NCI-H526 (cell line): ENCODE results near the gene DBN1.

Experiments used
- DNase-seq, 2 experiments: peaks; one replicate each; lab custom pipeline; 2025; lab: John Stamatoyannopoulos, UW

The DBN1 gene

DNA sequence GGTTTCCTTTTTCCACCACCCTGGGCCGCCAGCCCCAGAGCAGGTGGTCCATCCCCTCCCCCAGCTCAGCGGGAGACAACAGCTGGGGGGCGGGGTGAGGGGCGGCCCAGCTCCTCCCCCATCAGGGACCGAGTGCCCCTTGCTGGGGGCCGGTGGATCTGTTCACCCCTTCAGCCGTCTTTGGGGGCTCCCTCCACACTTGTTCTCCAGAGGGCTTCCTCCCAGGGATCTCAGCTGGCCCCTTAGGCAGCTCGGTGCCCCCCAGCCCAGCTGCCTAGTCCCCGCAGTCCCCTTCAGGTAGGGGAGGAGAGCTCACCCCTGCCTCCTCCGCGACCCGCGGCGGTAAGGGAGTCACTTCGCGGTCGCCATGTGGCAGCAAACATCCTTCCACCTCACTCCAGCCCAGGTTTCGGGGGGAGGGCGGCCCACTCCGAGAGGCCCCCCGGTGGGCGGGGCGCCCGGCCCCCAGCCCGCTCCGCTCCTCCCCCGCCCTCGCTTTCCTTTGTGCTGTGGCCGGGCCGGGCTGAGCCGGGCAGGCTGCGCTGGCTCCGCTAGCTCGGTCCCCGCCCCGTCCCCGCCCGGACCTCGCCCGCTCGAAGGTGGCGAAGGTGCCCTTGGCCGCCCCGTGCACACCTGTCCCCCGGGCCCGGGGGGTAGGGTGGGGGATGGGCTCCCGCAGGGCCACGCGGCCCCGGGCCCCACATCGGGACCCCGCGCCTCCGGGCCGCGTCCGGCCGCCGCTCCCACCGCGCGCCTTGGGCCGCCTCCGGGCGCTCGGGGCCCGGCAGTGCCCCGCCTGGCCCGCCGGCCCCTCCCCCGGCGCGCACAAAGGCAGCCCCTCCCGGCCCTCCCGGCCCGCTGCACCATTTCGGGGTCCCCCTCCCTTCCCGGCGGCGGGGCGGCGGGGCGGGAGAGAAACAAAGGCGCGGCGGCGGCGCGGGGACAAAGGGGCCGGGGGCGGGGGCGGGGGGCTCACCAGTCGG is 683 bp downstream of the DBN1 start:
- peak in 1 of 2 experiments; percentile 48 for DNase-seq

DNA sequence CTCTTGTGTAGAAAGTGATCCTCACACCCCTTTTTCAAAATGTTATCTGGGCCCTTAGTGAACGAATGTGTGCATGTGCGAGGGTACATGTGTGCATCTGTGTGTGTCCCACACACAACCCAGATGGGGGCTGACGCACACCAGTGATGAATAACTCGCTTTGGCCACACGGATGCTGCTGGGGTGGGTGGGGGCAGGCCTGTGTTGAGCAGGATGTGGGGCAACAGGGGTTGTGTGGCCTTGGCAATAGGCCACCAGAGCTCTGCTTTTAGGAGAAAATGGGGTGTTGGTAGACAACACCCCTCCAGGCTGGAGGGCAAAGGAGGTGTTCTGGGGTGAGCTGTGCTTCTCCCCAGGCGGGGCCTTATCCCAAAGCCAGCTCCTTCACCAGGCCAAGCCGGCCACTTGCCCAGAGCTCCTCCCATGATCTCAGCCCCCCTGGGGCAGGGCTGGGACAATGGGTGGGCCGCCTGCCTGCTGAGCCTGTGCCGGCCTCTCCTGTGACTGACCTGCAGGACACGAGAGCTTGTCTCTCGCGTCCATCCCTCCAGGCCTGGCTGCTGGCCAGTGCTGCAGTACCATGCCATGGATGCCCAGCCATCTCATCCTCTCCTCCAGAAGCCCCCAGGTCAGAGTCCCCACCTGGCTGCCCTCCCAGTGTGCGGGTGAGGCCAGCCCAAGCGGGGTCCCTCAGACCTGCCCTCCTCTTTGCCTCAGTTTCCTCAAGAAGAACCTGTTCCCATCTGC is 1.7 kb downstream of the DBN1 start:
- DNase-seq: no peak

DNA sequence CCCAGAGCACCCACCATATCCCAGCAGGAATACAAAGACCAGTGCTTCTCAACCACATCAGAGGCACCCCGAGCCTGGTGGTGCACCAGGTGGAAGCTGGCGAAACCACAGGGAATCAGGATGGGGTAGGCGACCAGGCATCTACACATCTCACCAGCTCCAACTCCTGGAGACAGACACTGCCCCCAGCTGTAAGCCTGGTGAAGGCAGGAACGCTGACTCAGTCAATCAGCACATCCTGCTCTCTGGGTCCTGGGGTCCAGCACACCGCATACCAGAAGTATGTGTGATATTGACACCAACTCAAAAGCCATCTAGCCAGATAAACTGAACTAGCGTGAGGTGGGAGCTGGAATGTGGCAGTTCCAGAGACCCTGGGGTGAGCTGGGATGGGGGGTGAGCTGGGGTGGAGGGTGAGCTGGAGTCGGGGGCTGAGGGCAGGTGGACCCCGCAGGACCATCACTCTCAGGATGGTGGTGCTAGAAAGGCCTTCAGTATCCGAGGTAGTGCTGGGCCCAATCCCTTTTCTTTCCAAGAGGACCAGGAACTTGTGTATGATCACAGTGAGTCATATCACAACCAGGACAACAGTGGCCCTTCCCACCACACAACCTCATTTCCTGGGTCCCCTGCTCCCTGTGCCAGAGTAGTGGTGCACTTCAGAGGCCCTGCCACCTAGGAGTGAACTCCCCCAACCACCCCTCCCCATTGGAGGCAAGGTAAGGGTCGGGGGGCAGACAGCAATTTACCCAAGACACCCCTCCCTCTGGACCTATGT is 2.5 kb downstream of the DBN1 start:
- DNase-seq: no peak

DNA sequence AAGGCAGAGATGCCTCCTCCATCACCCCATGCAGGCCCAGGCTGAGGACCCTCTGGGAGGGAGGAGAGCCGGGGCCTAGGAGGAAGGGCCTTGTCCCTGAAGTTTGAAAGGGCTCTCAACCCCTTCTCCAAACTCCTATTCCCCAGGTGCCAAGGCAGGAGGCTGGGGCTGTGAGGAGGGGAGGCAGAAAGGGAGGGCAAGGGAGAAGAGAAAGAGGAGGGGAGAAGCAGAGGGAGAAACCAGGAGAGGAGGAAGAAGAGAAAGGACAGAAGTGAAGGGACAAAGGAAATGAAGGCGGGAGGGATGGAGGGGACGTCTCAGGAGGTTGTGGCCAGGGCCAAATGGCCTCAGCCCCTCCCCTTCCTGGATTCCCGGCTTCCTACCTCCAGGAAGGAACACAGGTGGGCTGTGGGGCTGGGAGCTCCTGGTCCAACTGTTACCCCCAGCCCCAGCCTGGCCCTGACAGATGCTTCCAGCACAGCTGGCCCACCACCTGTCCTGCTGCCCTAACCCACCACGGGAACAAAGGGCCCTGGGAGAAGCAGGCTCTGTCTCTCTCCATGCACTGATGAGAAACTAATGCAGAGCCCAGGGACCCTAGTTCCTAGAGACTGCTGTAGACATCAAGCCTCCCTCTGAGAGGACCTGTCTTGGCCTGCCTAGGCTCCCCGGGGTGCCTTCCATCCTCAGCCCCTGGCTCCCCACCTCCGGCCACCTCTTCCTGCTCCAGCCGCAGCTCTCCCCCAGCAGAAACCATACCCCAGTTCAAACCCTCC is 3.5 kb downstream of the DBN1 start:
- no peak for DNase-seq

DNA sequence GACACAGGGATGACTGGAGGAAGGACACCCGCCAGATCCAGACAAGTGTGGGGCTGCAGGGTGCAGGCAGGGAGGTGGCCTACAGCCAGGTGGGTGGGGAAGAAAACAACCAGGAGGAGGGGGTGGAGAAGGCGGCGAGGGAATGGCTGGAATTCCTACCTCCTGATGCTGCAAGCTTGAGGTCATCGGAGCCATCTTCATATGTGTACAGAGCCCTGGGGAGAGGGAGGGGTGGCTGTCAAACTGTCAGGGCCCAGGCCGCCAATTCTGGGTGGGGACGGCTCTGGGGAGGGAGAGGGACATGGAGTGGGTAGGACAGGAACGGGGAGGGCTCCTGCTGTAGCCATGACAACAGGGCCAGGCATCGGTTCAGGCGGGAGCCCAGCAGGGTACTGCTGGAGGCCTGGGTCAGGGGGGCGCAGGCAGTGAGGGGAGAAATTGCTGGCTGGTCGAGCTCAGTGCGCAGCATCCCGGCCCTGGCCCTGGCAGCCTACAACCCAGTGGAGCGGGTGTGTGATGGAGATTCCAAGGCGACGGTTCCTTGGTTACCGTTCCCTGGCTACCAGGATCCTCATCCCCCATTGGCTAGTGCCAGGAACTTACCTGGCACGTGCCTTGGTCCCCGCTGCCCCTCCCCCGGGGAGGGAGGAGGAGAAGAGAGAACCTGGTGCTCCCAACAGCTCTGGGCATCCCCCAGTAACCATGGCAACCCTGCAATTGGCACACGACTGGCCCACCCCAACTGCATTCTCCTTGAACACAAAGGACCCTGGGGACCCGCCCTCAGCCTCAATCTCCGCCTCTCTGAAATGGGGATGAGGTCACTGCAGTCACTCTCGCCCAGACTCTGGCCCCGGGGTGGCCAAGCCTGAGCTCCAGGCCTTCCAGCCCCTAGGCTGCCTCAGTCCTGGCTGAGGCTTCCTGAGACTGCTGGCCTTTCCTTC is 4.5 kb downstream of the DBN1 start:
- no peak for DNase-seq

DNA sequence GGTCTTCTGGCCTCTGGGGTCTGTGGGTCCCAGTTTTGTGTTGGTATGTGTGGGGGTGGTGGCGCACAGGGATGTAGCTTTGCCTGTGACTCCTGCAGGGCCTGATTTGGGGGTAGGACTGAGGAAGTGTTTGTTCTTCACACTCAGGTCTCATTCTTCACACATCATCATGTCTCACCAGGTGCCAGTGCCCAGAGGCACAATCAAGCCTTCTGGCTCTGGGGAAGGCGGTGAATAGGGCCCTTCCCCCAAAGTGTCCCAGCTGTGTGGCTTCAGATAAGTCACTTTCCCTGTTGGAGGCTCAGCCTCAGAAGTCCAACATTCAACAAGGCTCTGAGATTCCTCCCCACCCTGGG is 5.1 kb downstream of the DBN1 start:
- no peak for DNase-seq

DNA sequence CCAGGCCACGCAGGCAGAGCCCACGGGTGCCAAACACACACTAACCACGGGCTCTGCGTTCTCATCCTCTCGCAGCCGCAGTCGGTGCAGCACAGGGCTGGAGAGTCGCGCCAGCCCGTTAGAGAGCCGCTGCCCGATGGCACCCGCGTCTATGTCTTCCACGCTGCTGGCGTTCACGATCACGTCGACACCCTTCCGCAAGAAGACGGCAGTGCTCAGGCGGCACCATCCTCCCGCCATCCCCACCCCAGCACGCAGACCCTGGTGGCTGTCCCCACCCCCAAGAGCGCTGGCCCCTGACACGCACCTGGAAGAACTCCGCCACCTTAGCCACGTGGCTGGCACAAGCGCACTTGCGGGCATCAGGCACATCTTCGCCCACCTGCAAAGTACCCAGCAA is 6.0 kb downstream of the DBN1 start:
- no peak for DNase-seq

DNA sequence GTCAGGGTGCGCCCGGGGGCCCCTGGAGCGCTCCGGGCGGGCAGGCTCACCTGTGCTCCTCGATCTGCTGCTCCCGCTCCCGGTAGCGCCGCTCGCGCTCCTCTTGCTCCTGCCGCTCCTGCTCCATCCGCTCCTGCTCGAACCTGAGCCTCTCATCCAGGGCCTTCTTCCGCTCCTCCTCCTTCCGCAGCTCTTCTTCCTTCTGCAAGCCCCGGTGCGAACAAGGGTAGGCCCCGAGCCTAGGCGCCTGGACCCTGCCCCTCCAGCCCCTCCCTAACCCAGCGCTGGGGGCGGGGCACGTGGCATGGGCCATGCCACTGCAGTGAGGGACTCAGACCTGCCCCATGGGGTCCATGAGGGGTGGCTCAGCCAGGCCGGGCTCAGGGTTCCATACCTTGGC is 6.6 kb downstream of the DBN1 start:
- DNase-seq: no peak

DNA sequence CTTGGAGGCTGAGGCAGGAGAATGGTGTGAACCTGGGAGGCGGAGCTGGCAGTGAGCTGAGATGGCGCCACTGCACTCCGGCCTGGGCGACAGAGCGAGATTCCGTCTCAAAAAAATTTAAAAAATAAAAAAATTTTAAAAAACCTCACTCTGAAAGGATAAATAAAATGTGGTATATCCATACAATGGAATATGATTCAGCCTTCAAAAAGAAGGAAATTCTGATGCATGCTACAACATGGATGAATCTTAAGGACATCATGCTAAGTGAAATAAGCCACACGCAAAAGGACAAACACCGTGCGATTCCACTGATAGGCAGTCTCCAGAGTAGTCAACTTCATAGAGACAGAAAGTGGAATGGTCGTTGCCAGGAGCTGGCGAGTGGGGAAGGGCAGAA is 8.4 kb downstream of the DBN1 start:
- no peak for DNase-seq

DNA sequence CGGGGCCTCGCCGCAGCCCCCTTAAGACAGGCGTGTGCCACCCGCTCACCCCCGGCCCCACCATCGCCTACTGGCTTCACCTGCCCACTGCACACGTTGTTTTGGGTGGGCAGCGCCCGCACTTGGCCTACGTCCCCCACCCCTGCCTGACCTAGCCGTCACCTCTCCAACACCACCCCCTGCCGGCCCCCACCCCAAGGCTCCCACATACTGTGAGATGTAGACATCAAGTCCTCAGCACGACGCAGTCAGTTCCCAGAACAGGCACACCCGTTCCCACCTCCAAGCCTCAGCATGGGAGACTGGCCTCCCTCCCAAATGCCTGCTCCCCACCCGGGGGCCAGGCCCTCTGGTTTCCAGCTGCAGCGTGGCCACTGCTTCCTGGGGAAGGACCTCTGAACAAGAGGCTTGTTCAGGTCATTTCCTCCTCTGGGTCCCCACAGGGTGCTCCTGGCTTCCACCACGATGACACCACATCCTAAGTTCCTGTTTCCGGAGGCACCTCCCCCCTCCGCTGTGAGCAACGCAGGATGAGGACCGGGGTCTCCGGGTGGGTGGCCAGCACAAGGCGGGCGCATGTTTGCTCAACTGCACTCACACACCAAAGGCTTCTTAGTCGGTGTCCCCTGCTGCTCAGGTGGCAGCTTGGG is 11.3 kb downstream of the DBN1 start:
- no peak for DNase-seq

DNA sequence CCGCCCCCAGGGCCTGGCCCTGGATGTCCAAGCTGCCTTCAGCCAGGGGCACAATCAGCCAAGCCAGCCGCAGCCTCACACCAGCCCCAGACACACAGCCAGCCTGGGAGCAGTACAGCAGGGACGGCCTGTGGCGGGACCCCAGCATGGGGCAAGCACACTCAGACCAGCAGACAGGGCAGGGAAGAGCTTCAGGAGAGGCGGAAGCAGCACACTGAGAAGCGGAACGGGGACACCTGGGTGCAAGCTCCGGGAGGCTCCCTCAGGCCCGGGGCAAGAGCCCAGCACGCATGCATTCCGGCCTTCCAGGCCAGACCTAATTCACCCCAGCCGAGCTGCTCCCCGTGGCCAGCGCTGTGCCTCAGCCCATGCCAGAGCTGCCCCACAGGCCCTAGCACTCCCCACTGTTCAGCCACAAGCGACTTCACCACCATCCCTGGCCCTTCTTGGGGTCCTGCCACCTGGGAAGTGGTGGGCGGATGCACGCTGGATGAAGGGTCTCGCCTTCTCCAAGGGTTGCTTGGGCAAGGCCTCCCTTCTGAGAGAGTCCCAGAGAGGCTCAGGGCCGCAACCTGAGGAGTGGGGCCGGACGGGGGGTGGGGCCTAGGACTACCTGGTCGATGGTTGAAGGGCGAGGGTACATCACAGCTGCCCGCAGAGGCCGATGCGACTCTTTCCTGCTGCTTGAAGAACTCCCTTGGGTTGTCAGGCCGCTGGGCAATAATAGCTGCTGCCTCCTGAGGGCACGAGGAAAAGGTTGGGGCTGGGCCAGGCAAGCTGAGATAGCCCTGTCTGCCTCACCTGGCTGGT is 13.4 kb downstream of the DBN1 start:
- DNase-seq: no peak

DNA sequence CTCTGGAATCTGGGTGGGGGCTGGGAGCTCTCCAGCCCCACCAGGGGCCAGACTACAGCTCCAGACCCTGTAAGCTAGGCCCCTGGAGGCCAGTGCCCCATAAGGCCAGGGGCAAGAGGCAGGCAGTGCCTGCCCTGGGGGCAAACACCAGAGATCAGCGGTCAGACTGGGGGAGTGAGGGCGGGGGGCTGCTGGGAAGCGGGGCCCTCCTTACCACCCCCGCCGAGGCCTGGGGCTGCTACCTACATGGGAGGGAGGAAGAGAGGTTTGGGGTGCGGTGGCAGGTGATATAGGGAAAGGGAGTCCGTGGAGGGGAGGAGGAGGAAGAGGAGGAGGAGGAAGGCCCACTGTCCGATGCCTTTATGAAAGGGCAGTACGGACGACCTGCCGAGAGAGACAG is 14.1 kb downstream of the DBN1 start:
- DNase-seq: no peak

DNA sequence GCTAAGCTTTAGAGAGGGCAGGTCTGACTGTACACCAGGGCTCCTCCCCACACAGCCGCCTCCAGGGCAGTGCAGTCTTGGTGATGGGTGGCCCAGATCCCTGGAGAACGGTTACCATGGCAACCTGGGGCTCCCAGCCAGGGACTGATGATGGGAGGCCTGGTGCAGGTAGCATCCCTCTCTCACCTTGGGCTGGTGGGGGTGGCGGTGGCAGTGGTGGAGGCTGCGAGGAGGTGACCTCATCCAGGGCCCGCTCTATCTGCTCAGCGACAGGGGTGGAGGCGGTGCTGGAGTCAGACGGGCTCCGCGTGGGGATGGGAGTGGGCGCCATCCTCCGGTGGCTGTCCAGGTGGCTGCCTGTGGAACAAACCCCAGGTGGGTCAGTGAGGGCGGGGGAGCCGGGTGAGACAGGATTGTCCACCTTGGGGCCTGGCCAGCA is 14.5 kb downstream of the DBN1 start:
- peak in 1 of 2 experiments; percentile 40 for DNase-seq

DNA sequence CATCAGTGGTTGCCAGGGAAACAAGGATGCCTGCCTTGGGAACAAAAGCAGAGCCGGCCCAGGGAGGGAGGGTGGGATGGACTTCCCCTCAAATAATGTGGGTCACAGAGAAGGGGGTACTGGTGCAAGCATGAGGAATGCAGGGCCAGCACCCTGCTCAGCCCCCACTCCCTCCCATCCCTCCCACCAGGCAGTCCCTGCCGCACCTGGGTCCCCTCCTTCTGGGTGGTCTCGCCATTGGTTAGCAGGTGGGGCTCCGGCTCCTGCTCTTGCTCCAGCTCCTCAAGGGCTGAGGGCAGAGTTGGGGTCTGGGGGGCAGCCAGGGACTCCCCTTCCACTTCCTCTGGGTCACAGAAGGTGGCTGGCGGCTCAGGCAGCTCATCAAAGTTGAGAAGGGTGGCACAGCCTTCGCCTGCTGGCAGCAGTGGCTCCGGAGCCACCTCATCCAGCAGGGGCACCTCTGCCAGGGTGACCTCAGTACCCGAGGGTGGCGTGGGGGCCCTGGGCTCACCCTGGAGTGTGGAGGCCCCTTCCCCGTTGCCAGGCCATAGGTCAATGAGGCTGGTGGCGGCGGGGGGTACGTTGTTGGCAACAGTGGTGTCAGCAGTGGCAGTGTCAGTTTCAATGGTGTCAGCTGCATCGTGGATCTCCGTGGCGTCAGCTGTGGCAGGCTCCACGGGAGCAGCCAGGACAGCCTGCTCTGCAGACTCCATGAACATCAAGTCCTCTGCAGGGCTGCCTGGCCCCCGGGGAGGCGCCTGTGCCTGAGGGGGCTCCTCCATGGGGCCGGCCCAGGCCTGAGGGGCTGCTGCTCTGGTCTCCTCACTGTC is 15.4 kb downstream of the DBN1 start:
- DNase-seq: no peak

DNA sequence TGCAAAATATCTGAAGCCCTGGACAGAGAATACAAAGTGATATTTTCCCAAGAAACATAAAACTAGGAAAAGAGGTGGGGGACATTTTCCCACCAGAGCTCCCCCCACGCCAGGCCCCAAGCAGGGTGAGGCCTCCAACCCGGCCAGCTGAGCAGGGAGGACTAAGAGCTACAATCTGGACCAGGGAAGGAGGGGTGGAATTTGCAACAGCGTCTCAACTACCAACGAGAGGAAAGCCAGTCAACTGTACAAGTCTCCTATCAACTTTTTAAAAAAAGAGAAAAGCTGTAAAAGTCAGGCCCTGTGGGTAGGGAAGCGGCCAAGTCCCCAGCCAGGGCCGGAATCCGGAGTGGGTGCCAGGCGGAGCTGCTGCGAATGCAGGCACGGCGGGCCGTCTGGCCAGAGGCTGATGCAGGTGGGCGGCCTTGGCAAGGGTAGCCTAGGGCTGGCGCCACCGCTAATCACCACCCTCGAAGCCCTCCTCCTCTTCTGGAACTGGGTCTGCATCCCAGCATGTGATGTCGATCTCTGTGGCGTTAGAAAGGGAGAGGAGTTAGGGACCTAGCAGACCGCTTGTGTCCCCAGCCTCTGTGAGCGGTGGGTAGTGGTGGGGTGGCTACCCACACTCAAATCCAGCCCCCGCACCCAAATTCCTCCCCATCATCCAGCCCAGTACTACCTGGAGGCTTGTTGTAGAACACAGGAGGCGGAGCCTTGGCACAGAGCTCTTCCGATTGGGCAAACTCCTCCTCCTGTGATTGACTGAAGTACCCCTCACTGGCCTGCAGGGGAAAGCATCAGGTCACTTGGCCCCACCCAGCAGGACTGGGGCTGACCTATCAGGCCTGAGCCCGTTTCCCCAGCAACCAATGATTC is 16.2 kb downstream of the DBN1 start:
- DNase-seq: peak; percentile 94 to 95

DNA sequence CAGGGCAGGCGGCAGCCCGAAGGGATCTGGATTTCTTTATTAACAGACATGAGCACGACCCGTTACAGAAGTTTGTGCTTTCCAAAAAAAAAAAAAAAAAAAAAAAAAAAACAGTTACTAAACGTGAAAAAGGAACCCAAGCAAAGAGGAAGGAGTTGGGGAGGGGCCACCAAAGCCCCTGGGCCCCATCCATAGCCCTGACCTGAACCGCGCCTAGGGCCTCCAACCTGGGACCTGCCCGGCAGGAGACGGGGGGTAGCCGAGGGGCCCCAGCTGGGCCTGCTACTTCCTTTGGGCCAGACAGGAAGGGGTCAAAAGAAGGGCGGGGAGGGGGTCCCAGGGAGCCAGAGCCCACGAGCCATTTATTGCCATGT is 16.9 kb downstream of the DBN1 start:
- DNase-seq: no peak
